Prostate gland (tissue), 2 donors: ENCODE measurements around the gene C1orf216.

ENCODE experiments used
- CTCF ChIP-seq, 4 experiments: fragments of 200-600 bp in 2 of 4; fragments of 450-650 bp in 2 of 4; sonication (generic) in 2 of 4; IDR thresholded peaks; 1 replicate in 3 of 4; 2 replicates in 1 of 4; pipeline ENCODE4 v1.5.1; 2016 to 2019; ENCODE audit warnings: antibody characterized with exemption in 4 of 4, mild to moderate bottlenecking in 2 of 4, moderate library complexity in 2 of 4
- POLR2A ChIP-seq: fragments of 450-650 bp; IDR thresholded peaks from one replicate; pipeline ENCODE4 v1.6.1; 2016; ENCODE audit warnings: antibody characterized with exemption, mild to moderate bottlenecking

GRCh38 chr1:35707601-35708440 lies 10.9 kb downstream of the C1orf216 start:
- TF ChIP-seq CTCF (IDR thresholded peaks at IDR 0.05) = no peak
- TF ChIP-seq POLR2A = no peak
